K562 (cell line): ENCODE data around the gene DACT1. TPM values are rescaled to one million over a fixed set of nuclear protein-coding genes. Genes with fewer than 3 reads are reported as not detected.

Source experiments
- BCOR ChIP-seq: fragments of 450-650 bp; IDR thresholded peaks from 2 replicates; pipeline ENCODE4 v1.6.1; 2016
- CC2D1A ChIP-seq: fragments of 450-650 bp; IDR thresholded peaks from 2 replicates; pipeline ENCODE4 v1.6.1; 2017; ENCODE audit warnings: mild to moderate bottlenecking
- FOXM1 ChIP-seq, 2 experiments: fragments of 450-650 bp in 1 of 2; sonication (generic) in 1 of 2; formaldehyde crosslinking in 1 of 2; IDR thresholded peaks; 2 replicates each; pipeline versions ENCODE4 v1.6.1 to v1.9.0; 2017 to 2022; ENCODE audit warnings: low read depth in 2 of 2, mild to moderate bottlenecking in 2 of 2, missing genetic modification reagents in 1 of 2, moderate library complexity in 1 of 2
- KAT8 ChIP-seq: fragments of 450-650 bp; IDR thresholded peaks from 2 replicates; pipeline ENCODE4 v1.6.1; 2016; ENCODE audit warnings: low read depth, mild to moderate bottlenecking
- KDM1A ChIP-seq, 2 experiments: fragments of 450-650 bp; IDR thresholded peaks; 2 replicates each; pipeline ENCODE4 v1.6.1; 2016; ENCODE audit warnings: mild to moderate bottlenecking in 2 of 2
- SMAD2 ChIP-seq: fragments of 150-350 bp; IDR thresholded peaks from 2 replicates; pipeline ENCODE4 v1.6.1; 2014; ENCODE audit warnings: low read depth, mild to moderate bottlenecking, low read length
- ZC3H11A ChIP-seq: IDR thresholded peaks from 2 replicates; pipeline ENCODE4 v1.6.1; 2012; ENCODE audit warnings: low read depth, low read length, improper control_type of control experiment
- ZNF174 ChIP-seq: fragments of 250-450 bp; sonication (Bioruptor Pico); IDR thresholded peaks from 2 replicates; pipeline ENCODE4 v1.4.0; 2020; ENCODE audit warnings: mild to moderate bottlenecking
- ZNF384 ChIP-seq: IDR thresholded peaks from 2 replicates; pipeline ENCODE4 v1.6.1; 2012; ENCODE audit warnings: low read depth, low read length, improper control_type of control experiment
- ZNF695 ChIP-seq: fragments of 450-650 bp; formaldehyde crosslinking; IDR thresholded peaks from 2 replicates; pipeline ENCODE4 v1.4.0; 2020; ENCODE audit warnings: mild to moderate bottlenecking, moderate library complexity
- polyA plus RNA-seq, 8 experiments: library from polyadenylated mRNA; depleted of rRNA in 4 of 8; stranded (reverse) in 5 of 8; unstranded in 3 of 8; fragments of >200 nt; fragmentation: Nextera tagmentation in 2 of 8; fragmentation: Illumina TruSeq in 1 of 8; extraction: Ambion mirVana in 2 of 8; extraction: Trizol in 1 of 8; gene quantifications; 2 replicates each; pipeline versions ENCODE4 v1.2.1 to v1.2.3, GENCODE V29; 2011 to 2014; ENCODE audit warnings: inconsistent platforms in 1 of 8, missing spikeins in 1 of 8
- total RNA-seq, 7 experiments: library from RNA; depleted of rRNA in 6 of 7; stranded (reverse); fragments of >200 nt in 6 of 7; fragmentation: Illumina TruSeq in 2 of 7; extraction: Trizol in 2 of 7; gene quantifications; 2 replicates each; pipeline versions ENCODE4 v1.2.1 to v1.2.3, GENCODE V29; 2011 to 2021; ENCODE audit warnings: low replicate concordance in 1 of 7
- TF ChIP-seq, protein P1 (sequence below): IDR thresholded peaks from 2 replicates; pipeline ENCODE4 v1.6.1; 2016; ENCODE audit warnings: missing genetic modification characterization, missing compliant biosample characterization
- TF ChIP-seq, protein P2 (sequence below): fragments of 150-350 bp; conservative IDR thresholded peaks from 2 replicates; pipeline ENCODE4 v1.6.1; 2014; ENCODE audit warnings: low read length

Gene DACT1
- total and polyA plus RNA-seq, 9 of the 15 experiments (the other 6 are each of a cell fraction or from before 2014, with no cell fraction given) = 0.07 to 0.30 (median 0.13) TPM

DNA sequence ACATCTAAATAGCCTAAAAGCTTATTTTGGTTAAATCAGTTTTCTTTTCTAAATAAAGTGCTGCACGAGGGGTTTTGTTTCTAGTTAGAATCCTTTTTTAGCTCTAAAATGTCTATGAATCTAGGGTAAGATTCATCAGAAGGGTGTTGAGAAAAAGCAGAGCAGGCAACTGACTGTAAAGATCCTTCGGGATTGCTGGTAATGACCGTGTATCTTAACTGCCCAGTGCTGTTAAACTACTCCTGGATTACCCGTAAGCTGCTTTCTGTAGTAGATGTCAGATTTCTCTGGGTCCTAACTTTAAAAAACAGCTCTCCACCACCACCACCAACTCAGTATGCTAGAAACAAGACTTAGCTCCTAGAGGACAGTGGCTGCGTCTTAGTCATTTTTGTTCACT lies 39.2 kb downstream of the DACT1 start (continued):
- TF ChIP-seq ZC3H11A (no peak), SMAD2 (no peak), KAT8 (no peak), BCOR (no peak), KDM1A (IDR thresholded peaks at IDR 0.05) (no peak), ZNF384 (no peak), ZNF695 (CRISPR knock-in tag) (no peak), ZNF174 (CRISPR knock-in tag) (no peak), FOXM1 (IDR thresholded peaks at IDR 0.05; ENCODE audit: low read depth) (no peak), FOXM1 (CRISPR knock-in tag; IDR thresholded peaks at IDR 0.05; ENCODE audit: low read depth) (no peak), CC2D1A (no peak)
- TF ChIP-seq, protein P1, sequence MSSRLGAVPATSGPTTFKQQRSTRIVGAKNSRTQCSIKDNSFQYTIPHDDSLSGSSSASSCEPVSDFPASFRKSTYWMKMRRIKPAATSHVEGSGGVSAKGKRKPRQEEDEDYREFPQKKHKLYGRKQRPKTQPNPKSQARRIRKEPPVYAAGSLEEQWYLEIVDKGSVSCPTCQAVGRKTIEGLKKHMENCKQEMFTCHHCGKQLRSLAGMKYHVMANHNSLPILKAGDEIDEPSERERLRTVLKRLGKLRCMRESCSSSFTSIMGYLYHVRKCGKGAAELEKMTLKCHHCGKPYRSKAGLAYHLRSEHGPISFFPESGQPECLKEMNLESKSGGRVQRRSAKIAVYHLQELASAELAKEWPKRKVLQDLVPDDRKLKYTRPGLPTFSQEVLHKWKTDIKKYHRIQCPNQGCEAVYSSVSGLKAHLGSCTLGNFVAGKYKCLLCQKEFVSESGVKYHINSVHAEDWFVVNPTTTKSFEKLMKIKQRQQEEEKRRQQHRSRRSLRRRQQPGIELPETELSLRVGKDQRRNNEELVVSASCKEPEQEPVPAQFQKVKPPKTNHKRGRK (tag) = no peak
- TF ChIP-seq, protein P2, sequence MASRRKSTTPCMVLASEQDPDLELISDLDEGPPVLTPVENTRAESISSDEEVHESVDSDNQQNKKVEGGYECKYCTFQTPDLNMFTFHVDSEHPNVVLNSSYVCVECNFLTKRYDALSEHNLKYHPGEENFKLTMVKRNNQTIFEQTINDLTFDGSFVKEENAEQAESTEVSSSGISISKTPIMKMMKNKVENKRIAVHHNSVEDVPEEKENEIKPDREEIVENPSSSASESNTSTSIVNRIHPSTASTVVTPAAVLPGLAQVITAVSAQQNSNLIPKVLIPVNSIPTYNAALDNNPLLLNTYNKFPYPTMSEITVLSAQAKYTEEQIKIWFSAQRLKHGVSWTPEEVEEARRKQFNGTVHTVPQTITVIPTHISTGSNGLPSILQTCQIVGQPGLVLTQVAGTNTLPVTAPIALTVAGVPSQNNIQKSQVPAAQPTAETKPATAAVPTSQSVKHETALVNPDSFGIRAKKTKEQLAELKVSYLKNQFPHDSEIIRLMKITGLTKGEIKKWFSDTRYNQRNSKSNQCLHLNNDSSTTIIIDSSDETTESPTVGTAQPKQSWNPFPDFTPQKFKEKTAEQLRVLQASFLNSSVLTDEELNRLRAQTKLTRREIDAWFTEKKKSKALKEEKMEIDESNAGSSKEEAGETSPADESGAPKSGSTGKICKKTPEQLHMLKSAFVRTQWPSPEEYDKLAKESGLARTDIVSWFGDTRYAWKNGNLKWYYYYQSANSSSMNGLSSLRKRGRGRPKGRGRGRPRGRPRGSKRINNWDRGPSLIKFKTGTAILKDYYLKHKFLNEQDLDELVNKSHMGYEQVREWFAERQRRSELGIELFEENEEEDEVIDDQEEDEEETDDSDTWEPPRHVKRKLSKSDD = no peak
- TF ChIP-seq, all 486 proteins: peak for 0
